ENCODE data around the gene CRTAC1. TPM values are rescaled to one million over a fixed set of nuclear protein-coding genes. Genes with fewer than 3 reads are reported as not detected.

The CRTAC1 gene
- total RNA-seq, 1 experiment from 2014 or later = 0.46 TPM

- Mint-ChIP-seq H3K4me1 (peaks cover 16 to 20% of the 10 kb centered on the region in 2 experiments), H3K36me3 (ENCODE audit: insufficient read depth in 1 of 3, low read depth in 3 of 3) (no peaks in the 10 kb centered on the region; a peak in 2 of 7 replicates), H3K27me3 (ENCODE audit: low read depth) (peaks cover 6% of the 10 kb centered on the region), H3K9me3 (no peaks in the 10 kb centered on the region), H3K27ac (no peak overlapping the region), H3K4me3 (no peak overlapping the region)
- no peak overlapping the region for H3K4ac ChIP-seq (ENCODE audit: low read depth, low read length)
- H4K20me1 ChIP-seq (ENCODE audit: control insufficient read depth, insufficient read depth, insufficient read length) = no peaks in the 10 kb centered on the region
- no peaks in the 10 kb centered on the region; the same call in 1 of the 2 replicates for H3K4me1 ChIP-seq (ENCODE audit: insufficient read depth, low read length)
- H3K27ac ChIP-seq (ENCODE audit: insufficient read length, low read depth, low read length) = no peak overlapping the region
- no peaks in the 10 kb centered on the region for H3K79me2 ChIP-seq (ENCODE audit: insufficient read depth, low read length)
- no peak overlapping the region for H3K9ac ChIP-seq (ENCODE audit: extremely low read depth, insufficient read length, low read length)
- H3K27me3 ChIP-seq (ENCODE audit: insufficient read depth, low read length) = no peaks in the 10 kb centered on the region
- no peak overlapping the region for H2BK15ac ChIP-seq (ENCODE audit: low read depth, low read length)
- no peaks in the 10 kb centered on the region for H3K9me3 ChIP-seq (ENCODE audit: control insufficient read depth, low read depth, low read length)
- H3K14ac ChIP-seq (ENCODE audit: insufficient read depth, low read length) = no peak overlapping the region
- no peak overlapping the region for H2AK5ac ChIP-seq (ENCODE audit: insufficient read length, low read length)
- H3T11ph ChIP-seq (ENCODE audit: low read length) = no peak overlapping the region
- no peak overlapping the region for H4K5ac ChIP-seq (ENCODE audit: insufficient read length, low read depth, low read length)
- no peak overlapping the region for H2BK120ac ChIP-seq (ENCODE audit: low read depth, low read length, poor library complexity, severe bottlenecking)
- H2BK5ac ChIP-seq (ENCODE audit: insufficient read length, low read length) = no peak overlapping the region
- H3K56ac ChIP-seq (ENCODE audit: insufficient read length, low read depth, low read length) = no peak overlapping the region
- H2BK12ac ChIP-seq (ENCODE audit: insufficient read length, low read depth, low read length) = no peak overlapping the region
- DNase-seq = no peak
- no peak overlapping the region for H2BK20ac ChIP-seq (ENCODE audit: low read depth, low read length, poor library complexity, severe bottlenecking)
- no peak overlapping the region for H3K18ac ChIP-seq (ENCODE audit: insufficient read length, low read depth, low read length)
- H3K23me2 ChIP-seq (ENCODE audit: insufficient read length, low read depth, low read length, poor library complexity, severe bottlenecking) = no peaks in the 10 kb centered on the region
- no peaks in the 10 kb centered on the region for H3K79me1 ChIP-seq (ENCODE audit: insufficient read depth, low read depth, low read length, poor library complexity, severe bottlenecking)
- H4K8ac ChIP-seq (replicated peaks; ENCODE audit: insufficient read length, low read depth, low read length) = no peak overlapping the region
- H2AFZ ChIP-seq (ENCODE audit: low read length) = no peak overlapping the region
- no peak for TF ChIP-seq CTCF (conservative IDR thresholded peaks at IDR 0.05)
- no CpG with 5 or more reads among the region's 7 CpGs for WGBS (ENCODE audit: extremely low coverage, insufficient read length, low lambda C conversion rate)
- no peak overlapping the region for H3K4me2 ChIP-seq (ENCODE audit: insufficient read depth, insufficient read length, low read length)
- H4K91ac ChIP-seq (ENCODE audit: insufficient read length, low read depth, low read length) = no peak overlapping the region
- no peak overlapping the region for H3K23ac ChIP-seq (ENCODE audit: insufficient read length, low read depth, low read length)
Measured at GRCh38 chr10:97875391-97875790, 155.0 kb downstream of the CRTAC1 start.

All from H9 (cell line).